Activated CD4-positive, alpha-beta T cell treated with anti-CD3 and anti-CD28 coated beads for 36 hours (primary cell): ENCODE results near the gene PDGFC. TPM values are rescaled to one million over a fixed set of nuclear protein-coding genes. Genes with fewer than 3 reads are reported as not detected.

Source experiments
- ATAC-seq: fragments of 200-7000 bp; cut with Tn5 transposase; one replicate; pipeline ENCODE4 v1.10.0; 2021; ENCODE audit warnings: mild to moderate bottlenecking, moderate library complexity
- CTCF ChIA-PET: fragments of 350-600 bp; sonication (Branson Sonifier 250); formaldehyde crosslinking; loops from one replicate; lab custom pipeline; 2021; ENCODE audit warnings: antibody characterized with exemption; lab: Charles Lee
- POLR2A ChIA-PET: fragments of 350-600 bp; sonication (Branson Sonifier 250); formaldehyde crosslinking; loops from one replicate; lab custom pipeline; 2021; ENCODE audit warnings: antibody characterized with exemption, inconsistent platforms; lab: Charles Lee
- DNase-seq: peaks from one replicate; pipeline ENCODE4 v3.0.0-alpha.2; 2020
- H3K27ac Mint-ChIP-seq: one replicate; pipeline ENCODE4 v1.8.0; 2021; ENCODE audit warnings: mixed read lengths
- H3K27me3 Mint-ChIP-seq: one replicate; pipeline ENCODE4 v1.8.0; 2021; ENCODE audit warnings: mixed read lengths
- H3K36me3 Mint-ChIP-seq: one replicate; pipeline ENCODE4 v1.8.0; 2021; ENCODE audit warnings: low read depth, mixed read lengths
- H3K4me1 Mint-ChIP-seq: one replicate; pipeline ENCODE4 v1.8.0; 2021; ENCODE audit warnings: mixed read lengths
- H3K4me3 Mint-ChIP-seq: one replicate; pipeline ENCODE4 v1.8.0; 2021; ENCODE audit warnings: mild to moderate bottlenecking, moderate library complexity, mixed read lengths
- H3K9me3 Mint-ChIP-seq: one replicate; pipeline ENCODE4 v1.8.0; 2021; ENCODE audit warnings: low read depth, mixed read lengths
- intact Hi-C, 2 experiments: fragments of 100-400 bp; cut with DNase I in 1 of 2; cut with micrococcal nuclease in 1 of 2; formaldehyde crosslinking; loops; one replicate each; pipeline versions ENCODE4 v1.14.2 to v1.15.1; 2022 to 2024; cut with DNase I, micrococcal nuclease
- total RNA-seq, 2 experiments: library from RNA; stranded (reverse); gene quantifications; one replicate each; pipeline ENCODE4 v1.2.3, GENCODE V29; 2021

PDGFC gene
- total RNA-seq, 2 experiments from 2014 or later = not detected

DNA sequence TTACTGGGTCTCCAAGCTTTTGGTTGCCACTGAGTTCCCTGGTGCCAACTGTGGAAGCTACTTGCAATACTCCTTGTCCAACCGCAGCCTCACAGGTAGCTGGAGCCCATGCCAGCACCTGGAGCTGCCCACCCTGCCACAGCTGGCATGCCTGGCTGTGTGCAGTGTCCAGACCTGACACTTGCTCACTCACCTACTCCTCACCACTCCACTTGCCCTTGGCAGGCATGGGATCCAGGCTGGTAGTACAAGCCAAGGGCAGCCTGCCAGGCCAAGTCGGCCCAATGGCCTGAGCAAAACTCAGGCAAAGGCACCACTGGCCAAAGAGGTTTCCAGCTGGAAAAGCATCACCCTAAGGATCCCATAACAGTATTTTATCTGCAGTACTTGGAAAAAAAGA, 246.3 kb downstream of the PDGFC start:
- no peaks in the 10 kb centered on the region for H3K27me3 Mint-ChIP-seq
- ChIA-PET POLR2A (interaction anchor here (0.6 kb wide), 1 partner anchor 14 kb away, joined by 3 read pairs; no protein-coding TSS in a partner anchor), CTCF (interaction anchor here (0.9 kb wide), 1 partner anchor 34 kb away, joined by 4 read pairs; no protein-coding TSS in a partner anchor)
- ATAC-seq = no peak
- no peaks in the 10 kb centered on the region for H3K36me3 Mint-ChIP-seq
- no peak for DNase-seq
- intact Hi-C loops = no loop called here
- no peaks in the 10 kb centered on the region for H3K4me1 Mint-ChIP-seq
- no peak overlapping the region for H3K4me3 Mint-ChIP-seq
- H3K9me3 Mint-ChIP-seq = no peaks in the 10 kb centered on the region
- no peak overlapping the region for H3K27ac Mint-ChIP-seq

DNA sequence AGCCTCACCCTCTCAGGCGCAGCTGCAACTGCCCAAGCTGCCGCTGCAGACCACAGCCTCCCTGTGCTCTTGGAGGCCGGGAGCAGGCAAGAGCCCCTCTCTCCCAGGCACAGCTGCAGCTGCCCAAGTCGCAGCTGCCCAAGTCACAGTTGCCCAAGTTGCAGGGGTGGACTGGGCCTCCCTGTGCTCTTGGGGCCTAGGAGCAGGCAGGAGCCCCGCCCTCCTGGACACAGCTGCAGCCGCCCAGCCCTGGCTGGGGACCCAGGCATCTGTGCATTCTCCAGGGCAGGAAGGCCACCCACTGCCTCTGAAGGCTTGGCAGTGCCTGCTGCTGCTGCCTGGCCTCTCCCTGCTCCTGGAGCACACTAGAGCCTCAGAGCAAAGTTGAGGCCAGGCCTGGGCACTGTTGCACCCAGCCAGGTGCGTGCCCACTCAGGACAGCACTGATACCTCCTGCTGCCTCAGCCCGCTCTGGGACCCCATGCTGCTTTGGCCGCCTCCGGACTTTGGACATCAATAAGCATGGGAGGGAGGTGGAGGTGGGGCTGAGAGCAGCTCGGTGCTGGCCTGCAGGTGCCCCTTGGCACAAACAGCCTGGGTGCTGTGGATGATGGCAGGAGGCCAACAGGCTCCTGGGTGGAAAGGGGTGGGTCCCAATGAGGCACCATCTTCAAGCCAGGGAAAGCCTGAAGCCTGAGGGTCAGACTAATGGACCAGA, 247.5 kb downstream of the PDGFC start:
- H3K4me1 Mint-ChIP-seq = no peaks in the 10 kb centered on the region
- ChIA-PET POLR2A (no interaction called here), CTCF (no interaction called here)
- H3K4me3 Mint-ChIP-seq = no peak overlapping the region
- no peaks in the 10 kb centered on the region for H3K36me3 Mint-ChIP-seq
- DNase-seq = no peak
- no peaks in the 10 kb centered on the region for H3K9me3 Mint-ChIP-seq
- intact Hi-C loops = no loop called here
- ATAC-seq = no peak
- no peak overlapping the region for H3K27ac Mint-ChIP-seq
- no peaks in the 10 kb centered on the region for H3K27me3 Mint-ChIP-seq

DNA sequence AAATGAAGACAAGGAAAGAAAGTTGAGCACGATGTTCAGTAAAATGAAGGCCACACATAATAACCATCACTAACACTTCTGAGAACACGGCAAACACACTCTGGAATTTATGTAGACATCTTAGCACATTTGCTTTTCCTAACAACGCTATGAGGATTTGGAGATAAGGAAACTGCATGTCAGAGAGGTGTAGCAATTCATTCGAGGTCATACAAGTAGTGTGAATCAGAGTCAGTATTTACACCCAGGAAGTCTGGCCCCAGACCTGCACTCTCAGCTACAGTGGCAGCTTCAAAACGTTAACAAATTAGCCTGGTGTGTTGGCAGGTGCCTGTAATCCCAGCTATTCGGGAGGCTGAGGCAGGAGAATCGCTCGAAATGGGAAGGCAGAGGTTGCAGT, 253.4 kb downstream of the PDGFC start:
- Mint-ChIP-seq H3K27me3 (no peaks in the 10 kb centered on the region), H3K4me3 (no peak overlapping the region), H3K27ac (no peak overlapping the region), H3K9me3 (peaks cover 4% of the 10 kb centered on the region), H3K36me3 (no peaks in the 10 kb centered on the region), H3K4me1 (no peaks in the 10 kb centered on the region)
- CTCF ChIA-PET = no interaction called here
- POLR2A ChIA-PET = no interaction called here
- intact Hi-C loops = no loop called here
- DNase-seq (no peak), ATAC-seq (no peak)

GRCh38 chr4:156711193-156711590, 260.4 kb downstream of the PDGFC start:
- ATAC-seq (no peak), DNase-seq (no peak)
- Mint-ChIP-seq H3K27me3 (no peaks in the 10 kb centered on the region), H3K27ac (no peak overlapping the region), H3K4me1 (no peaks in the 10 kb centered on the region), H3K4me3 (no peak overlapping the region), H3K36me3 (no peaks in the 10 kb centered on the region), H3K9me3 (peaks cover 2% of the 10 kb centered on the region)
- POLR2A ChIA-PET = no interaction called here
- intact Hi-C loops = no loop called here
- CTCF ChIA-PET = interaction anchor here (0.6 to 1.5 kb wide), 2 partner anchors 9 to 1425 kb away, joined by 3 read pairs; no protein-coding TSS in a partner anchor

Other genes with a start within 250 kb of the PDGFC start
- gene GLRB, start 104.4 kb upstream of the PDGFC start, total RNA-seq = not detected
- not detected for gene GRIA2, start 248.9 kb upstream of the PDGFC start, total RNA-seq